Activated CD4-positive, alpha-beta T cell treated with anti-CD3 and anti-CD28 coated beads, Interleukin-2, amount 50 U/mL, for 24 hours (primary cell): ENCODE data around the gene STK32B.
"Not testable (repeated sequence)": the region's sequence is repeated elsewhere in the genome, so short reads cannot be mapped to it uniquely, and the experiment has no call there.

Source experiments
- DNase-seq, 2 donors: peaks; one replicate each; pipeline ENCODE4 v3.0.0-alpha.2; 2020; ENCODE audit warnings: low read depth in 1 of 2, low spot score in 1 of 2

Gene STK32B

GRCh38 chr4:5051278-5052203, at the start of gene STK32B:
Gene STK32B (plus strand): TSS chr4:5051480.
- no peak for DNase-seq

- not testable (repeated sequence) for DNase-seq
These were observed 49.6 kb upstream of the STK32B start for GRCh38 chr4:5001641-5002040.

GRCh38 chr4:5003372-5003857, 47.9 kb upstream of the STK32B start:
- no peak for DNase-seq

GRCh38 chr4:5003918-5004317, 47.4 kb upstream of the STK32B start:
- DNase-seq, result no peak

GRCh38 chr4:5004496-5004895, 46.8 kb upstream of the STK32B start:
- DNase-seq, result no peak

- not testable (repeated sequence) for DNase-seq
These were observed 44.3 kb upstream of the STK32B start for GRCh38 chr4:5006932-5007331.

GRCh38 chr4:5009796-5010195, 41.5 kb upstream of the STK32B start:
- DNase-seq, result no peak

- DNase-seq, result no peak
These were observed 40.3 kb upstream of the STK32B start for GRCh38 chr4:5010984-5011383.

- DNase-seq, result no peak
These were observed 38.9 kb upstream of the STK32B start for GRCh38 chr4:5012244-5012898.

GRCh38 chr4:5012958-5013357, 38.3 kb upstream of the STK32B start:
- no peak for DNase-seq

GRCh38 chr4:5014007-5014682, 37.1 kb upstream of the STK32B start:
- DNase-seq, result no peak

GRCh38 chr4:5018096-5018495, 33.2 kb upstream of the STK32B start:
- no peak for DNase-seq

- no peak for DNase-seq
These were observed 32.7 kb upstream of the STK32B start for GRCh38 chr4:5018603-5019002.

GRCh38 chr4:5019274-5019673, 32.0 kb upstream of the STK32B start, which contains the start of gene CYTL1:
Gene CYTL1 (minus strand): TSS chr4:5019458. CDS start chr4:5019445, 13 bp downstream.
- DNase-seq, result no peak

- no peak for DNase-seq
These were observed 31.5 kb upstream of the STK32B start for GRCh38 chr4:5019796-5020195.

GRCh38 chr4:5020341-5020740, 30.9 kb upstream of the STK32B start:
- DNase-seq, result no peak

GRCh38 chr4:5021546-5021945, 29.7 kb upstream of the STK32B start:
- DNase-seq, result no peak

- no peak for DNase-seq
These were observed 26.6 kb upstream of the STK32B start for GRCh38 chr4:5024673-5025072.

- no peak for DNase-seq
These were observed 24.9 kb upstream of the STK32B start for GRCh38 chr4:5026371-5026770.

- DNase-seq, result no peak
These were observed 23.9 kb upstream of the STK32B start for GRCh38 chr4:5027346-5027745.

GRCh38 chr4:5028480-5028879, 22.8 kb upstream of the STK32B start:
- DNase-seq, result no peak

GRCh38 chr4:5029447-5029846, 21.8 kb upstream of the STK32B start:
- DNase-seq, result no peak
